Testis (tissue), 3 donors: Measurements from ENCODE around the gene SNX10. TPM values are rescaled to one million over a fixed set of nuclear protein-coding genes. Genes with fewer than 3 reads are reported as not detected.

Experiments used
- DNase-seq: peaks from one replicate; pipeline ENCODE4 v3.0.0-alpha.2; 2019
- H3K27ac ChIP-seq, 2 donors: fragments of 200-600 bp; sonication (generic); one replicate each; pipeline ENCODE4 v1.5.1; 2019
- H3K27me3 ChIP-seq: fragments of 200-600 bp; sonication (generic); one replicate; pipeline ENCODE4 v1.5.1; 2019
- H3K36me3 ChIP-seq: fragments of 200-600 bp; sonication (generic); one replicate; pipeline ENCODE4 v1.5.1; 2017; ENCODE audit warnings: low read depth; ENCODE audit errors: missing control alignments
- H3K4me1 ChIP-seq: fragments of 200-600 bp; sonication (generic); one replicate; pipeline ENCODE4 v1.5.1; 2019
- H3K4me3 ChIP-seq, 2 donors: fragments of 200-600 bp; sonication (generic); one replicate each; pipeline ENCODE4 v1.5.1; 2017 to 2019
- H3K9me3 ChIP-seq: fragments of 200-600 bp; sonication (generic); one replicate; pipeline ENCODE4 v1.5.1; 2017
- CTCF ChIP-seq, 3 experiments: fragments of 450-650 bp in 2 of 3; fragments of 200-600 bp in 1 of 3; sonication (generic) in 1 of 3; IDR thresholded peaks; one replicate each; pipeline ENCODE4 v1.5.1; 2016 to 2019; ENCODE audit warnings: antibody characterized with exemption in 3 of 3, mild to moderate bottlenecking in 2 of 3, moderate library complexity in 1 of 3
- POLR2A ChIP-seq: fragments of 450-650 bp; IDR thresholded peaks from one replicate; pipeline ENCODE4 v1.6.1; 2017; ENCODE audit warnings: antibody characterized with exemption, mild to moderate bottlenecking, moderate library complexity
- WGBS, 2 donors: methylation state at CpG; one replicate each; pipeline ENCODE4 v1.1.5; 2018; 5-methylcytosine and 5-hydroxymethylcytosine counted together
- intact Hi-C: fragments of 100-400 bp; cut with DNase I; formaldehyde crosslinking; loops from one replicate; pipeline ENCODE4 v1.15.1; 2023; ENCODE audit warnings: low total_unique reads
- polyA plus RNA-seq: library from polyadenylated mRNA; stranded (reverse); fragments of 350-450 nt; fragmentation: Illumina TruSeq; extraction: RNeasy Lipid Tissue Mini Kit (QIAGEN cat#74804); gene quantifications from one replicate; pipeline ENCODE4 v1.2.3, GENCODE V29; 2014; ENCODE audit warnings: low read depth, low replicate concordance; ENCODE audit not compliant: insufficient read depth
- total RNA-seq, 2 donors: library from RNA; depleted of rRNA; stranded (reverse); fragments of >200 nt; gene quantifications; one replicate each; pipeline ENCODE4 v1.2.3, GENCODE V29; 2016

Gene SNX10
- total and polyA plus RNA-seq, 3 donors from 2014 or later = 4.4 to 6.3 (median 5.6) TPM

GRCh38 chr7:26311798-26312197, 20.1 kb downstream of the SNX10 start:
- no peaks in the 10 kb centered on the region for H3K36me3 ChIP-seq
- WGBS, 2 donors = 72 to 79% methylated on average over 4 of the region's 4 CpGs
- DNase-seq = no peak
- no peaks in the 10 kb centered on the region for H3K4me1 ChIP-seq
- H3K9me3 ChIP-seq = no peaks in the 10 kb centered on the region
- no peak overlapping the region for H3K27ac ChIP-seq
- TF ChIP-seq POLR2A (no peak), CTCF (IDR thresholded peaks at IDR 0.05) (no peak)
- H3K4me3 ChIP-seq = no peak overlapping the region
- H3K27me3 ChIP-seq = no peaks in the 10 kb centered on the region
- intact Hi-C loops = no loop called here

- intact Hi-C loops = no loop called here
- 77 to 83% methylated on average over 3 of the region's 3 CpGs for WGBS, 2 donors
- no peaks in the 10 kb centered on the region for H3K36me3 ChIP-seq
- H3K9me3 ChIP-seq = no peaks in the 10 kb centered on the region
- no peaks in the 10 kb centered on the region for H3K4me1 ChIP-seq
- TF ChIP-seq POLR2A (no peak), CTCF (IDR thresholded peaks at IDR 0.05) (no peak)
- no peak overlapping the region for H3K4me3 ChIP-seq
- H3K27me3 ChIP-seq = no peaks in the 10 kb centered on the region
- no peak overlapping the region for H3K27ac ChIP-seq
- no peak for DNase-seq
These were observed 25.5 kb downstream of the SNX10 start for GRCh38 chr7:26317211-26317610.

GRCh38 chr7:26318921-26319320, 27.3 kb downstream of the SNX10 start:
- Histone ChIP-seq H3K9me3 (no peaks in the 10 kb centered on the region), H3K4me3 (no peak overlapping the region), H3K27me3 (no peaks in the 10 kb centered on the region), H3K36me3 (no peaks in the 10 kb centered on the region), H3K27ac (no peak overlapping the region), H3K4me1 (no peaks in the 10 kb centered on the region)
- WGBS, 2 donors = 54 to 61% methylated on average over 3 of the region's 3 CpGs
- no peak for DNase-seq
- intact Hi-C loops = no loop called here
- TF ChIP-seq POLR2A (no peak), CTCF (IDR thresholded peaks at IDR 0.05) (no peak)

- DNase-seq = no peak
- intact Hi-C loops = no loop called here
- no peak overlapping the region for H3K4me3 ChIP-seq
- no peaks in the 10 kb centered on the region for H3K36me3 ChIP-seq
- no peaks in the 10 kb centered on the region for H3K9me3 ChIP-seq
- TF ChIP-seq CTCF (IDR thresholded peaks at IDR 0.05) (no peak), POLR2A (no peak)
- no peaks in the 10 kb centered on the region for H3K27me3 ChIP-seq
- no peaks in the 10 kb centered on the region for H3K4me1 ChIP-seq
- 67 to 72% methylated on average over 3 of the region's 3 CpGs for WGBS, 2 donors
- no peak overlapping the region for H3K27ac ChIP-seq
These were observed 28.0 kb downstream of the SNX10 start for GRCh38 chr7:26319636-26320035.

- intact Hi-C loops = no loop called here
- H3K27me3 ChIP-seq = no peaks in the 10 kb centered on the region
These were observed 29.2 kb downstream of the SNX10 start for GRCh38 chr7:26320878-26321277.

More at GRCh38 chr7:26320878-26321277, 29.2 kb downstream of the SNX10 start:
- Histone ChIP-seq H3K36me3 (no peaks in the 10 kb centered on the region), H3K9me3 (no peaks in the 10 kb centered on the region), H3K4me3 (no peak overlapping the region), H3K4me1 (no peaks in the 10 kb centered on the region), H3K27ac (no peak overlapping the region)
- no peak for DNase-seq
- 91% methylated on average over 4 of the region's 4 CpGs for WGBS, 2 donors
- TF ChIP-seq POLR2A = no peak
- no peak for TF ChIP-seq CTCF (IDR thresholded peaks at IDR 0.05)
